A549 (cell line): ENCODE data around the gene SMPD2. TPM values are rescaled to one million over a fixed set of nuclear protein-coding genes. Genes with fewer than 3 reads are reported as not detected.
A peak's percentile ranks its signal among the peaks of the same experiment; 100 is the strongest.

Experiments
- ATAC-seq, 2 experiments: fragments of 200-7000 bp in 1 of 2; fragments of >200 bp in 1 of 2; cut with Nextera tagmentation in 1 of 2; cut with Tn5 transposase in 1 of 2; 3 replicates each; pipeline versions ENCODE4 v1.8.0 to v1.9.1; 2018 to 2020; ENCODE audit warnings: mild to moderate bottlenecking in 1 of 2, moderate library complexity in 1 of 2
- CTCF ChIA-PET: fragments of 300-600 bp; sonication (Branson Sonifier 250); formaldehyde crosslinking; extraction: SDS; loops from one replicate; lab custom pipeline; 2021; ENCODE audit warnings: antibody characterized with exemption, inconsistent platforms; lab: Yijun Ruan, JAX
- POLR2A ChIA-PET: fragments of 350-600 bp; formaldehyde crosslinking; extraction: SDS; loops from one replicate; lab custom pipeline; 2021; ENCODE audit warnings: antibody characterized with exemption, inconsistent platforms; lab: Yijun Ruan, JAX
- DNase-seq, 2 experiments: peaks; one replicate each; pipeline versions ENCODE4 v3.0.0 to v3.0.0-alpha.2; 2011 to 2016; ENCODE audit warnings: low read depth in 1 of 2, low spot score in 1 of 2
- FAIRE-seq: peaks from 2 replicates; lab custom pipeline; 2011; peaks lifted over from hg19 to GRCh38; lab: Jason Lieb, UNC
- H3K27ac ChIP-seq, 2 experiments: fragments of >200 bp; sonication (Bioruptor Twin); formaldehyde crosslinking; 3 replicates each; pipeline ENCODE4 v1.5.1; 2016 to 2017
- H3K4me1 ChIP-seq: fragments of >200 bp; sonication (Bioruptor Twin); formaldehyde crosslinking; 3 replicates; pipeline ENCODE4 v1.6.1; 2016
- H3K4me2 ChIP-seq: fragments of >200 bp; sonication (Bioruptor Twin); formaldehyde crosslinking; 3 replicates; pipeline ENCODE4 v1.6.1; 2016
- H3K4me3 ChIP-seq: fragments of >200 bp; sonication (Bioruptor Twin); formaldehyde crosslinking; 3 replicates; pipeline ENCODE4 v1.5.1; 2016
- H3K9me3 ChIP-seq: fragments of >200 bp; sonication (Bioruptor Twin); formaldehyde crosslinking; 3 replicates; pipeline ENCODE4 v1.6.1; 2016
- BHLHE40 ChIP-seq: IDR thresholded peaks from 2 replicates; pipeline ENCODE4 v1.6.1; 2012; ENCODE audit warnings: low read depth, low read length, inconsistent platforms
- CBX2 ChIP-seq: fragments of 200-600 bp; sonication (generic); IDR thresholded peaks from 2 replicates; pipeline ENCODE4 v1.6.1; 2016; ENCODE audit warnings: low read depth, mild to moderate bottlenecking, borderline replicate concordance
- CTCF ChIP-seq: fragments of >200 bp; sonication (Bioruptor Twin); formaldehyde crosslinking; IDR thresholded peaks from 3 replicates; pipeline ENCODE4 v1.5.1; 2016
- E2F6 ChIP-seq: IDR thresholded peaks from 2 replicates; pipeline ENCODE4 v1.6.1; 2012; ENCODE audit warnings: low read depth, borderline replicate concordance
- EHF ChIP-seq: fragments of 250-450 bp; sonication (Bioruptor Pico); IDR thresholded peaks from 2 replicates; pipeline ENCODE4 v1.5.0; 2020; ENCODE audit warnings: mild to moderate bottlenecking
- FOSL2 ChIP-seq, 2 experiments: fragments of 450-650 bp in 1 of 2; fragments of >200 bp in 1 of 2; sonication (Bioruptor Twin) in 1 of 2; formaldehyde crosslinking; IDR thresholded peaks; 2 replicates each; pipeline versions ENCODE4 v1.5.0 to v1.6.1; 2016 to 2020; ENCODE audit warnings: mild to moderate bottlenecking in 1 of 2, moderate library complexity in 1 of 2
- GATA3 ChIP-seq: IDR thresholded peaks from 2 replicates; pipeline ENCODE4 v1.6.1; 2012; ENCODE audit warnings: borderline replicate concordance
- HDAC2 ChIP-seq: fragments of 200-600 bp; sonication (generic); IDR thresholded peaks from 2 replicates; pipeline ENCODE4 v1.6.1; 2016
- HES2 ChIP-seq: fragments of >200 bp; sonication (Bioruptor Twin); formaldehyde crosslinking; IDR thresholded peaks from 2 replicates; pipeline ENCODE4 v1.6.1; 2016
- HEYL ChIP-seq: fragments of 250-450 bp; sonication (Bioruptor Pico); IDR thresholded peaks from 2 replicates; pipeline ENCODE4 v1.8.0; 2021; ENCODE audit warnings: mild to moderate bottlenecking, moderate library complexity
- JUN ChIP-seq, 2 experiments: fragments of >200 bp; sonication (Bioruptor Twin); formaldehyde crosslinking; IDR thresholded peaks; 2 replicates in 1 of 2; 3 replicates in 1 of 2; pipeline ENCODE4 v1.6.1; 2016 to 2017
- MAFK ChIP-seq: fragments of 450-650 bp; IDR thresholded peaks from 2 replicates; pipeline ENCODE4 v1.6.1; 2014; ENCODE audit not compliant: partially characterized antibody
- MAZ ChIP-seq: fragments of 150-350 bp; IDR thresholded peaks from 2 replicates; pipeline ENCODE4 v1.6.1; 2014; ENCODE audit warnings: antibody characterized with exemption, low read depth, low read length, borderline replicate concordance
- NFE2L2 ChIP-seq: fragments of 150-350 bp; conservative IDR thresholded peaks from 2 replicates; pipeline ENCODE4 v1.6.1; 2014; ENCODE audit warnings: low read length
- NPAS2 ChIP-seq: fragments of 250-450 bp; sonication (Bioruptor Pico); IDR thresholded peaks from 2 replicates; pipeline ENCODE4 v1.8.0; 2022; ENCODE audit warnings: mild to moderate bottlenecking, moderate library complexity, borderline replicate concordance
- PHF8 ChIP-seq: fragments of 200-600 bp; sonication (generic); IDR thresholded peaks from 2 replicates; pipeline ENCODE4 v1.6.1; 2016; ENCODE audit warnings: low read depth, mild to moderate bottlenecking, antibody characterized with exemption, moderate library complexity, borderline replicate concordance
- POLR2A ChIP-seq: IDR thresholded peaks from 2 replicates; pipeline ENCODE4 v1.6.1; 2012; ENCODE audit warnings: mild to moderate bottlenecking, low read length
- POLR2AphosphoS2 ChIP-seq: conservative IDR thresholded peaks from 2 replicates; pipeline ENCODE4 v1.6.1; 2012; ENCODE audit warnings: low read length, improper control_type of control experiment, inconsistent platforms
- REST ChIP-seq: fragments of 200-600 bp; sonication (generic); IDR thresholded peaks from 2 replicates; pipeline ENCODE4 v1.6.1; 2016; ENCODE audit warnings: antibody characterized with exemption, mild to moderate bottlenecking, moderate library complexity
- RFX5 ChIP-seq: fragments of 450-650 bp; IDR thresholded peaks from 2 replicates; pipeline ENCODE4 v1.7.1; 2014; ENCODE audit warnings: antibody characterized with exemption, mild to moderate bottlenecking, moderate library complexity
- SREBF2 ChIP-seq: fragments of 450-650 bp; IDR thresholded peaks from 2 replicates; pipeline ENCODE4 v1.6.1; 2014; ENCODE audit warnings: mild to moderate bottlenecking, moderate library complexity
- TFCP2L1 ChIP-seq: fragments of 250-450 bp; sonication (Bioruptor Pico); IDR thresholded peaks from 2 replicates; pipeline ENCODE4 v1.5.0; 2021; ENCODE audit warnings: mild to moderate bottlenecking
- ZFP36 ChIP-seq: fragments of 450-650 bp; IDR thresholded peaks from 2 replicates; pipeline ENCODE4 v1.6.1; 2014; ENCODE audit warnings: borderline replicate concordance; ENCODE audit not compliant: partially characterized antibody
- ZSCAN20 ChIP-seq: fragments of 250-450 bp; sonication (Bioruptor Pico); IDR thresholded peaks from 2 replicates; pipeline ENCODE4 v1.8.0; 2022; ENCODE audit warnings: mild to moderate bottlenecking, moderate library complexity
- WGBS: methylation state at CpG from one replicate; pipeline ENCODE4 v1.1.6; 2017; ENCODE audit errors: missing lambda C conversion rate; 5-methylcytosine and 5-hydroxymethylcytosine counted together
- polyA plus RNA-seq, 4 experiments: library from polyadenylated mRNA; depleted of rRNA in 3 of 4; stranded (reverse); fragments of >200 nt; fragmentation: RNase III in 1 of 4; extraction: RNeasy Plus Mini Kit Qiagen cat#74134 plus additional on column Dnase treatment in 1 of 4; gene quantifications; 2 replicates in 3 of 4; 3 replicates in 1 of 4; pipeline ENCODE4 v1.2.3, GENCODE V29; 2011 to 2017

SMPD2 gene
- polyA plus RNA-seq, 2 of the 4 experiments (the other 2 are of a cell fraction): 9.6 to 10.0 TPM

- no peak for DNase-seq
- WGBS: 92% methylated on average over 1 of the region's 10 CpGs
- CTCF ChIA-PET: interaction anchor here (3.2 to 4.0 kb wide), 2 partner anchors 10 to 256 kb away, joined by 16 read pairs; no protein-coding TSS in a partner anchor
These were observed 3.0 kb downstream of the SMPD2 start for GRCh38 chr6:109443425-109443950.

GRCh38 chr6:109445382-109445781, 4.9 kb downstream of the SMPD2 start:
- Histone ChIP-seq H3K4me2 (no peak overlapping the region), H3K4me3 (no peak overlapping the region), H3K27ac (no peak overlapping the region), H3K4me1 (peaks cover 8% of the 10 kb centered on the region), H3K9me3 (no peaks in the 10 kb centered on the region)
- ATAC-seq: 0 out of 6 replicates have a peak, but pooled peaks of 1 of the 2 experiments have one; percentile 6
- DNase-seq: peak in 1 of 2 experiments; percentile 25
- FAIRE-seq: no peak
- ChIA-PET POLR2A (no interaction called here), CTCF (interaction anchor here (1.6 kb wide), 1 partner anchor 9 kb away, joined by 6 read pairs; no protein-coding TSS in a partner anchor)
- WGBS: 88% methylated on average over 9 of the region's 9 CpGs
- TF ChIP-seq CBX2: no peak
- TF ChIP-seq REST: no peak
- TF ChIP-seq E2F6: no peak
- no peak for TF ChIP-seq SREBF2
- no peak for TF ChIP-seq MAZ
- no peak for TF ChIP-seq FOSL2 (IDR thresholded peaks at IDR 0.05)
- TF ChIP-seq FOSL2 (CRISPR knock-in tag; IDR thresholded peaks at IDR 0.05): no peak
- no peak for TF ChIP-seq MAFK
- no peak for TF ChIP-seq ZFP36
- TF ChIP-seq EHF (CRISPR knock-in tag): no peak
- no peak for TF ChIP-seq HDAC2

More at GRCh38 chr6:109443425-109443950, 3.0 kb downstream of the SMPD2 start:
- H3K27ac ChIP-seq: no peak overlapping the region
- FAIRE-seq (no peak), ATAC-seq (no peak)
- no peak overlapping the region for H3K4me2 ChIP-seq
- peaks cover 8% of the 10 kb centered on the region for H3K4me1 ChIP-seq
- H3K9me3 ChIP-seq: no peaks in the 10 kb centered on the region
- TF ChIP-seq REST: no peak
- no peak for TF ChIP-seq BHLHE40
- TF ChIP-seq CTCF: no peak
- TF ChIP-seq HES2: no peak
- TF ChIP-seq NFE2L2: no peak
- no peak for TF ChIP-seq POLR2AphosphoS2
- TF ChIP-seq JUN (IDR thresholded peaks at IDR 0.05): no peak
- TF ChIP-seq RFX5: no peak
- TF ChIP-seq HDAC2: no peak
- no peak for TF ChIP-seq NPAS2 (CRISPR knock-in tag)
- no peak for TF ChIP-seq POLR2A
- no peak for TF ChIP-seq ZSCAN20 (CRISPR knock-in tag)
- no peak for TF ChIP-seq PHF8
- no peak for TF ChIP-seq TFCP2L1 (CRISPR knock-in tag)
- TF ChIP-seq HEYL: no peak
- no peak for TF ChIP-seq GATA3
- H3K4me3 ChIP-seq: no peak overlapping the region
- POLR2A ChIA-PET: interaction anchor here (0.6 kb wide), 1 partner anchor 12 kb away, joined by 3 read pairs; the partner anchor contains the start of gene MICAL1
